22Rv1 (cell line): ENCODE measurements around the gene PACS1.

Source experiments
- ZFX ChIP-seq: fragments of 450-650 bp; IDR thresholded peaks from 2 replicates; pipeline ENCODE4 v1.6.1; 2017; ENCODE audit warnings: antibody characterized with exemption, borderline replicate concordance
- TF ChIP-seq, protein P1 (sequence below): fragments of 450-650 bp; IDR thresholded peaks from 2 replicates; pipeline ENCODE4 v1.5.1; 2017; ENCODE audit warnings: mild to moderate bottlenecking

DNA sequence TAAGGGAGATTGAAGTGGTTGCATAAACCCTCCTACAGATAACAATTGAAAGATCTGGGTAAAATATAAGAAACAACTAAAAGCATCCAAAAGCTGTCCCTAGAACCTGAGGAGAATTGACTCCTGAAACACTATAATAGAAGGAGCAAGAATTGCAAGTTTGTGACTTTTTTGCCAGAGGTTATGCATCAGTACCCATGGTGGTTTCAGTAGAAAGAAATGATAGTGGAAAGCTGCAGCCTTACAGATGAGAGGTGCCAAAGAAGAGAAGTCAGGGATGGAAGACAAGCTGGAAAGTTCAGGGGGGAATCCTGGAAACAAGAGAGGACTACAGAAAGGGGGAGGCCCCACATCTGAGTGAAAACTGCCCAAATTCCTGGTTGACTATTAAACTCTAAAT is 80.7 kb downstream of the PACS1 start:
- TF ChIP-seq, protein P1, sequence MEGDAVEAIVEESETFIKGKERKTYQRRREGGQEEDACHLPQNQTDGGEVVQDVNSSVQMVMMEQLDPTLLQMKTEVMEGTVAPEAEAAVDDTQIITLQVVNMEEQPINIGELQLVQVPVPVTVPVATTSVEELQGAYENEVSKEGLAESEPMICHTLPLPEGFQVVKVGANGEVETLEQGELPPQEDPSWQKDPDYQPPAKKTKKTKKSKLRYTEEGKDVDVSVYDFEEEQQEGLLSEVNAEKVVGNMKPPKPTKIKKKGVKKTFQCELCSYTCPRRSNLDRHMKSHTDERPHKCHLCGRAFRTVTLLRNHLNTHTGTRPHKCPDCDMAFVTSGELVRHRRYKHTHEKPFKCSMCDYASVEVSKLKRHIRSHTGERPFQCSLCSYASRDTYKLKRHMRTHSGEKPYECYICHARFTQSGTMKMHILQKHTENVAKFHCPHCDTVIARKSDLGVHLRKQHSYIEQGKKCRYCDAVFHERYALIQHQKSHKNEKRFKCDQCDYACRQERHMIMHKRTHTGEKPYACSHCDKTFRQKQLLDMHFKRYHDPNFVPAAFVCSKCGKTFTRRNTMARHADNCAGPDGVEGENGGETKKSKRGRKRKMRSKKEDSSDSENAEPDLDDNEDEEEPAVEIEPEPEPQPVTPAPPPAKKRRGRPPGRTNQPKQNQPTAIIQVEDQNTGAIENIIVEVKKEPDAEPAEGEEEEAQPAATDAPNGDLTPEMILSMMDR, result no peak
- TF ChIP-seq ZFX, result no peak
